IPS-NIHi7 (cell line): ENCODE data around the gene OTOGL.
"Not testable (repeated sequence)": the region's sequence is repeated elsewhere in the genome, so short reads cannot be mapped to it uniquely, and the experiment has no call there.

ENCODE experiments used
- DNase-seq: peaks from one replicate; pipeline ENCODE4 v3.0.0; 2012; ENCODE audit warnings: mixed read lengths; ENCODE audit errors: extremely low spot score

Gene OTOGL

DNA sequence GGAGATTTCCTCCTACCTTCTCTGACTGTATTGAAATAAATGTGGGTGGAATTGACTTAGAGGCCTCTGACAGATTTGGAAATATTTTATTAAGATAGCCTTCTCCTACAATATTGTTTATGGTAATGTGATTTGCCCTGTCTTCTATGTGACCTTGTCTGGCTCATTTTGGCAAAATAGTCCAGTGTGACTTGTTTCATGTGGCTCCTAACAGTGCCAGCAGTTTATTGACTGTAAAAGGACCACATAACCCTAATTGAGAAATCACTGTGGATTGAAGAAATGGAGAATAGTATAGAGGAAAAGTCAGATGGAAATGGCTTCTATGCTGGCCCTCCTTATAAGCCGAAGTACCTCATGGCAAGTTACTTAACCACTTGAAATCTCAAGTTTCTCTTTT, 173.8 kb downstream of the OTOGL start:
- DNase-seq, result no peak

DNA sequence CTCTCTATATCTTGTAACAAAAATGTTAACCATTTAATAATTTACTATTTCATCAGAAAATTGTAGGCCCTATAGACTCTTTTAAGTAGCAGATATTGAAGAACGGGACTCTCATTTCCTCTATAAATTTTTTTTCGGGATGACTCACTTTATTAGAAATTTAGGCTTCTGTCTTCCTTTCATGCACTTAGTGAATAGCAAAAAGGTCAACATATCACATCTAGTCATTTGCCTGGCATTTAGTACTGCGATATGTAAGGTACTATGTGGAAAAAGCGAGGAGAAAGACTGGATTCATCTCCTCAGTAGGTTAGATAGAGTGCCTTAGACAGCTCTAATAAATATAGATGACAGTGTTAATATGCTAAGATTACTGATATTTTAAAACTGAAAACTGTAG, 178.4 kb downstream of the OTOGL start:
- no peak for DNase-seq

DNA sequence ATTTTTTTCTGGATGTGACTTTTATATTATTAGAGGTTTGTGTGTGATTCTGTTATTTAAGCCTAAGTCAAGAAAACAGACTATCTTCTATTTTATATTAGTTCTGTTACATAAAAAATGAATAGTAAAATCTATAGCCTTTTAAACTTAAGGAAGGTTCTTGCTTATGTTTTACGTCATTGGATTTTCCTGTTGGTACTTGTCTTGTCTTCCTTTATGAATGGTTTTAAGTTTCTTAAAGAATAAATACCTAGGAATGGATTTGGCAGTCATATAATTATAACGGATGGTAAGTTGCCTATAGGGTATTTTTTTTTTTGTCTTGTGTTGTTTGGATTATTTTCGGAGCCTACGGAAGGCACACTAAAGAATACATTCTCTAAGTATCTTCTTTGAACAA, 182.9 kb downstream of the OTOGL start:
- no peak for DNase-seq

DNA sequence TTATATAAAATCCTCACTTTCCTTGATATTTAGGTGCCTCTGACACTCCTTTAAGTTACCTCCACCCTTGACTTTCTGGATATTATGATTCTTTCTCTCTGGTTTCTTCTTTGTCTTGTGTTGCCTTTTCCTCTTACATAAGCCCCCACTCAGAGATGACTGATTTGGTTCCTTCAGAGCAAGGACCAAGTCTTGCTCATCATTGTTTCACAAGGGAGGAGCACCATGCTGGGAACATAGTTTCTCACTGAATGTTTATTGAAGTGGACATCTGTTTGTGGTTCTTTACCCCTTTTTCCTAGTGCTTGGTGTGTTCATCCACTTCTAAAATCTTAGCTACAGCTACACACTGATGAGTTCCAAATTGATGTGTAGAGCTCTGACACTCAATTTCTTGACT, 183.4 kb downstream of the OTOGL start:
- no peak for DNase-seq

DNA sequence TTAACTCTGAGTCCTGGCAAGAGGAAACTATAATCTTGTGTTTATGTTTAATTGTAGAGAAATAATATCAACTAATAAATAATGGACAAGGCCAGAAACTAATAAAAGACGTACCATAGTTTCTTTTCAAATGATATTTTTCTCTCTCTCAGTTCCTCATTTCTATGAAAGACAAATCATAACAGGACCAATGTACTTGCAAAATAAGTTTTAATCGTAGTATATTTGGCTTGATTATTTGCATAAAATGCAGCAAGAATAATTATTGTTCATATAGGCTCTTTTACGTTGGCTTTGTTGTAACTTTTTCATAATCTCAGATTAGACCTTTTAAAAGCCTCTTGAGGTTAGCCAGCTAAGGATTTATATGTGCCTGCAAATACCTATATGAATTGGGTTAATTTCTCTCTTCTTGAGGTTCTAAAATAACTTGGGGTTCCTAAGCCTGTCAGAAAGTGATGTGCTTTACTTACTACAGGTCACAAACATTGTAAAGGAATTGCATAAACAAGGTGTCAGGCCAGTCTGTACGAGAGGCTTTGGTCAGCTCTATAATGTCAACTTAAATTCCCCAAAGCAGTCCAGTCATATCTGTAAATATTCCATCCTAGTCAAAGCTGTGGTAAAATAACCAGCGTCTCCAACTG, 191.9 kb downstream of the OTOGL start:
- no peak for DNase-seq

DNA sequence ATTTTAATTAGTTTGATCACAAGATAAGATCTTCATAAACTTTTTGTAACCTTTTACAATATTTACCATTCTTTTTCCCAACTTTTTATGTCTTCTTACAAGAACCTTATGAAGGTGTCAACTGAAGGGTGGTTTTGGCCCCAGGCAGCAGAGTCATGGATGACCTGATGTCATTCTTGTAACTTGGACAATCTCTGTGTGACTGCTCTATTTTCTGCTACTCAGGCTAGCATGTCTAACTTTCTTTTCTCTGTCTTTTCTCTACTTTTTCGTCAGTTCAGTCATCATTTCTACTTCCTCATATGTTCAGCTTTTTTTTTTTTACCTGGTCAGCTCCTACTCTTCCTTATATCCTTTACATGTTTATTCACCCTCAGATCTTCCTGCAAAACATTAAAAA, 194.0 kb downstream of the OTOGL start:
- DNase-seq, result no peak

DNA sequence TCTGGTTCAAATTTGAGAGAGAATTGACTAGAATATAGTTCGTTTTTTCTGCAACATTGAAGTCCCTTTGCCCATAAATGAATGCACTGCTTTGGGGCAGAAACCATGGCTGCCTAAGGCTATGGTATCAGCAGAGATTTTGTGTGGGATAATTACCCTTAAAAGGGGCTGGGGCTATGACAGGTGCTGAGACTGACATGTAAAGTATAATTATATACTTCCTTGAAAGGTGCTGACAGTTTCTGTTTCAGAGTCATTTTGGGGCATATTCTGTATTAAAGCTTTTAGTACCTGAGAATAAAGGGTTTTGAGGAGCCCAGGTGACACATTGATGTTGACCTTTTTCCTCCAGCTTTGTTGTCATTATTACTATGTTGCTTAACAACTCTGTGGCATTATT, 194.4 kb downstream of the OTOGL start:
- DNase-seq, result no peak

DNA sequence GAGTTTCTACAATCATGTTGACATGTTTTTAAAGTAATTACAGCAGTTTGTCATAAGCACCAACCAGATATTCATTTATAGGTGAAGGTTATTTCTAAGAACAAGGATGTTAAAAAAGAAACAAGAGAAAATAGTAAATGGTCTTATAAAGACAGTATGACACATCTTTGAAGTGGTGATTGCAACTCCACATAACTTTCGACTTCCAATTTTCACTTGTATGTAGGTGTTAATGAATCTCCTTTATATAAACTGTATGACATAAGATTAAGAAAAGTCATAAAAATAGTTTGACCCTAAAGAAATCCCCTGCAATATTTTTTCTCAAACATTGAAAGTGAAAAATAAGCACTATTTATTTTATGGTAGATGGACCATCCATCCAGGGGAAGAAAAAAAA, 199.9 kb downstream of the OTOGL start:
- no peak for DNase-seq

DNA sequence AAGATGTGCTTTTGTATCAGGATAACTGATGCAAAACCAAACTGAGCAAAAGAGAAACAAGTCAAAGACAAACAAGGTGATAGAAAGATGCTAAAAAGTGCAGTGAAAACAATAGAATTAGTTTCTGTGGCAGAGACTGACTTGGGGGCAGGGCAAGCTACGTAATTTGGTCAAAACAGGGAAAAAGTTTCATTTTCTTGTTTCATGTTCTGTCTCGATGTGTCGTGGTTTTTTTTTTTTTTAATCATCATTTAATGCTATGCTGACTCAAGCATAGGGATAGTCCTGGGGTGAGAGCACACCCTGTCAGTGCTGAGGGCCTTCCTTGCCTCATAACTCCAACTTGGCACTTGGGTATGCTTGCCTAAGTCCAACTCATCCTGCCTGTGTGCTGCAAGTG, 200.6 kb downstream of the OTOGL start:
- DNase-seq, result no peak

DNA sequence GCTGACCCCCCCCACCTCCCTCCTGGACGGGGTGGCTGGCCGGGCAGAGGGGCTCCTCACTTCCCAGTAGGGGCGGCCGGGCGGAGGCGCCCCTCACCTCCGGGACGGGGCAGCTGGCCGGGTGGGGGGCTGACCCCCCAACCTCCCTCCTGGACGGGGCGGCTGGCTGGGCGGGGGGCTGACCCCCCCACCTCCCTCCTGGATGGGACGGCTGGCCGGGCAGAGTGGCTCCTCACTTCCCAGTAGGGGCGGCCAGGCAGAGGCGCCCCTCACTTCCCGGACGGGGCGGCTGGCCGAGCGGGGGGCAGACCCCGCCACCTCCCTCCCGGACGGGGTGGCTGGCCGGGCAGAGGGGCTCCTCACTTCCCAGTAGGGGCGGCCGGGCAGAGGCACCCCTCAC, 208.1 kb downstream of the OTOGL start:
- DNase-seq, result not testable (repeated sequence)

DNA sequence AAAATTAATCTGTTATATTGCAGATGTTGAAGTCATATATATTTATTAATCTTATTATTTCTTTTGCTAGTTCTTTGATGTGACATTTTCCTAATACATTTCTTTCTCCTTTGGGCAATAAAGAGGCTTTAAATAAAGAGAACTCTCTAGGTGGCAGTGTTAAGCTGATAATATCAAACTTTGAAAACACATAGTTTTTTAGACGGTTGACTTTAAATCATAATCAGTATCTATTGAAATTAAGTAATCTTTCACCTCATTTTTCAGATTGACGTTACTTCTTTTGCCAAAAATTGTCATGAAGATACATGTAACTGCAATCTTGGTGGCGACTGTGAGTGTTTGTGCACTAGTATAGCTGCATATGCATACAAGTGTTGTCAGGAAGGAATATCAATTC, 213.9 kb downstream of the OTOGL start:
- no peak for DNase-seq

DNA sequence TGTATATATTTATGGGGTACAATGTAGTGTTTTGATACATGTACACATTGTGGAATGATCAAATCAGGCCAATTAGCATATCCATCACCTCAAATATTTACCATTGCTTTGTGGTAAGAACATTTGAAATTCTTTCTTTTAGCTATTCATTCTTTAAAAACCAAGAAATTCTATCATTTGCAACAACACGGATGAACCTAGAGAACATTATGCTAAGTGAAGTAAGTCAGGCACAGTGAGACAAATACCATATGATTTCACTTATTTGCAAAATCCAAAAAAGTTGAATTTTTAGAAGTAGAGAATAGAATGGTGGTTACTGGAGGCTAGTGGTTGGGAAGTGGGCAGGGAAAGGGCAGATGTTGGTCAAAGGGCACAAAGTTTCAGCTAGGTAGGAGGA, 215.4 kb downstream of the OTOGL start:
- no peak for DNase-seq

DNA sequence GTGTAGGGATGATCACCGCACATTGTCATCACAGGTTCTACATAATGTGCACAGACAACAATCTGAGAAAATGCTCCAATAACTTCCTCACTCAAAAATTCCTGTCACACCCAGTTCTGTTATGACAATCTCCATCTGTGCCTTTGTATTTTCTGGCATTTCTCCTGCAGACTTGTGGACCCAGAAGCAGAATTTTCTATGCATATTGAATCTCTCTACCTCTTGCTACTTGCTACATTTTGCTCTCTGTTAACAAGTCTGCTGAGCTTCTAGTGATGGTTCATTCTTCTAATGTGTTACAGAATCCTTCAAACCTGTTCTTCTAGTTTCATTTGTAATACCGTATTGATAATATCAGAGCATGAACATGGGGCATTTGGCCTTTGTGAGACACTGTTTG, 216.9 kb downstream of the OTOGL start:
- DNase-seq, result no peak

DNA sequence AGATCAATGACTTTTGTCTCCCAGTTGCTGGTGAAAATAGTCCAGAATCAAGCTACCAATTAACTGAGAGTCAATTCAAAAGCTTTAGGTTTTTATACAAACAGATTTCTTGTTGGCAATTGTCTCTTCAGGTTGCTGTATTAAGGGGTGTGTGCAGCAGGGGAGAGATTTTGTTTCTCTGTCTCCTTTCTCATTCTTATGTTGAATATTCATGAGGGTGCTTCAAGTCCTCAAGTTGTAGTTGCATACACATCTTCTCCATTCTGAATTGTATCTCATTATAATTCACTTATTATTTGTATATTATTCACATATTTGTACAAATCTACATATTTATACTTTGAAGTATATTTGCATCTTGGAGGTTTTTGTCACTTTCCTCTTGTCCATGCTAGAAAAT, 218.0 kb downstream of the OTOGL start:
- no peak for DNase-seq

DNA sequence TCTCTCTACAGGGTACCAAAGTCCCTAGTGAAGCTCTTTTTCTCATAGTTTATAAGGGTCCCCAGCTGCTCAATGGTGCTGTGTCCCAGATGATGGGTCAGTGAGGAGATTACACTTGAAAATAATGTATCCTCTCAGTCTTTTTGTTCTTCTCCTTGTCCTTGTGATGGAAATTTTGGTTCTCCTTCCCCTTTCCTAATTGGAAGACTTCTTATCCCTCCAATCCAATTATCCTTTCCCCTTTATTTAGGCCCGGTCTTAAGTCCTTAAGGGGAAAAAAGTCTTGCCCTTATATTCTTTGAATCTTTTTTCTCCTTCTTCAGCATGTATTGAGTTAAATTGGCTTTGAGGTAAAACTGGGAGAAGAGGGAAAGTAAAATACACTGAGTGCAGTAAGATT, 218.6 kb downstream of the OTOGL start:
- DNase-seq, result no peak

DNA sequence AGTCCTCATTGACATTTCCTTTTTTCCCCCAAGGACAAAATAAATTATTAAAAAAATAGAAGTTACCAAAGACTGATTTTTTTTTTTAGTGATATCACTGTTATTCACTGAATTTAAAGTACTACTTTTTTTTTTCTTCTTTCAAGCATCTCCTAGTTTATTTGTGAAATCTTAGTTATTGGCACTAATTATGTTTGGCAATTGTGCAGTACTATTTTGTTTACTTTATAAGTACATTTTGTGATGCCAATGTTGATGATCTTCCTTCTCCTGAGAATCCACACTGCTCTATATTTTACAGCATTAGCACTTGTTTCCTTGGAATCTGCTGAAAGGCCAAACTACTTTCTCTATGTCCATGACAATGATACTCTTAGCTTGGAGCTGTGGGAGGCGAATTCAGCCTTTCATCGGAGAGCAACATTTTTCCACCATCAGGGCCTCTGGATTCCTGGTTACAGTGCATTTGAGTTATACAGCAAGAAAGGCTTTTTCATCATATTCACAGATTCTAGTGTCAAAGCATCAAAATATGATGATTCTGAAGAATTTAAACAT, 220.9 kb downstream of the OTOGL start:
- peak; percentile 33 for DNase-seq

DNA sequence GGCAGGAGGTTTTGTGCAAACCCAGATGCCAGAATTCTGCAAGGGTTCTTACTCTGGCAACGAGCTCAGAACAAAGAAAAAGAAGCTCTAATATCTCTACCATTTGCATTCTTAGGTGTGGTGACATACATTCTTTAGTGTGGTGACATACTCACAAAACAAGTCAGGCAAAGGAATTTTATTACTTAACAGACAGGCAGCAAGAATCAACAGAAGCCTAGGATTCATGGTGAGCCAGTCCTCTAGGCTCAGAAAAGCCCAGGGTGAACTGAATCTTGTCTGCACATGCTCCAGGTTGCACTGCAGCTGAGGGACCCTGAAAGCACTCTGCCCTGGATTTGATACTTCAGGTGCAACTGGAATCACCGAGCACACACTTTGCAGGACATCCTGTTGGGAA, 222.3 kb downstream of the OTOGL start:
- DNase-seq, result no peak

DNA sequence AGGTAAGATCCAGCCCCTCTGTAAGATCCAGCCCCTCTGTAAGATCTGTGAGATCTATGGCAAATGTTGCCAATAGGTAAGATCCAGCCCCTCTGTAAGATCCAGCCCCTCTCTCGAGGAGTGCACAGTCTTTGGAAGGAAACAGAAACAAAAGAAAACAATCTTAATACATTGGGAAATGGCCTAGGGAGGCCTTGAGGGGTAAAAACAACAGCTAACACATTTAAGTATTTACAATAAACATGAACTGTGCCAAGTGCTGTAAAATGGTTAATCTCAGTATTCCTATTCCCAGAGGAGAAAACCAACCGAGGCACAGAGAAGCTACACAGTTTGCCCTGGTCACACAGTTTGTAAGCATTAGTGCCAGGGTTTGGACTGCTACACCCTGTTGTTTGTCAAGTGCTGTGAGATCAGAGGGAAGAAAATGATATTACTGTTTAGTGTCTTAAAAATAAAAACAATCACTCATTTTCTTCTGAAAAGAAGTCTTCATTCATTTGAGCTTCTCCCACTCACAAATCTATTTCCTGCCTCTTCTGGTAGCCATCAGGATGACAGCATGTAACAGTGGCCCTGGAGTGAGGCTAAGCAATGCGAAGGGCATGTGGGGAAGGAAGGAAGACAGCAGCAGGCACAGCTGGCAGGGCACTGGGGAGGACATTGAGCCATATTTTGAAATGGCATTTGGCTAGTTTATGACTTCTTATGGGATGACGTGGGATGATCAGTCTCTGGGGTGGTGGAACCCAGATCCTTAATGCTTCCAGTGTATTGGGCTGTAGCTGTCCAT, 226.0 kb downstream of the OTOGL start:
- peak; percentile 18 for DNase-seq

DNA sequence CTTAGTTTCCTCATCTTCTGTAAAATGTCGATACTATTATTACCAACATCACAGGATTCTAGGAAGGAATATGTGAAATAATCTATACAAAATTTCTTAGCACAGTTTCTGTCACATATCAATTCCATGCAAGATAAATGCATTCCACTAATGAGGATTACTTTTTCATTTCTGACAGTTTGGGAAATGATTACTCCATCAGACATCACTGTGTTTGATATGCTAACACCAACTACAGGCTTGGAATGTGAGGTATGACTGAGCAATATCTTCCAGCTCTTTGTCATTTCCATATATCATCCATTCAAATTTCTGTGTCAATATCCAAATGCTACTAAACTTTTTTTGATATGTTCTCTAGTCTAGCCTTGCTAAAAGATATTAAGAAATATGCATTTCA, 233.5 kb downstream of the OTOGL start:
- no peak for DNase-seq

DNA sequence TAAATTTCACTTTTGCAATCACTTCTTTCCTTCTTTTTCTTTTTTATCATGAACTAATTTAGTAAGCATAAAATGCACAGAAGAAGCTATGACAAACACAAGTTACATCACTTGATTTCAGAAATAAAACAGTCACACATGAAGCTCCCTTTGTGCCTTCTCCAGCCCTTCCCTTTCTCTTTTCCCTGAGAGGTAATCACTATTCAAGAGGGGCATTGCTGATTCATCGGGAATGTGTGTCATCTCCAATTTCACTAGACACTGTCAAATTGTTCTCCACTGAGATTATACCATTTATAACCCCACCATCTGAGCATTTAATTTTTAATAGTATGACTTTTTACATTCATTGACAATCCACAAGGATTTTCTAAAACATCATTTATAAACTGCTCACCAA, 253.1 kb downstream of the OTOGL start:
- no peak for DNase-seq

DNA sequence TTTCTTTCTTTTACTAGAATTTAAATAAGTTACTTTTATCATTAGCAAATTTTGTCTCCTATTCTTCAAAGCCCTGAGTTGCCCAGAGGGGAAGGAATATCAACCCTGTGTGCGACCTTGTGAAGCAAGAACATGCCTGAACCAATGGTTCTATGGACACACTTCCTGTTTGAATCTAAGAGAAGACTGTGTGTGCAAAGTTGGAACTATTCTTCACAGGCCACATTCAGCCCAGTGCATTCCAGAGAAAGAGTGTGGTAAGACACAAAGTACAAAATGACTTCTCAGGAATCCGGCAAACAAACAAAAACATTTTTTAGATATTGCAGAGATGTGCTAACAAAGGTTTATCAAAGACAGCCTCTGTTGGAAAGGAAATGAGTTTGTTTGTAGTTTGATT, 253.9 kb downstream of the OTOGL start:
- DNase-seq, result no peak

DNA sequence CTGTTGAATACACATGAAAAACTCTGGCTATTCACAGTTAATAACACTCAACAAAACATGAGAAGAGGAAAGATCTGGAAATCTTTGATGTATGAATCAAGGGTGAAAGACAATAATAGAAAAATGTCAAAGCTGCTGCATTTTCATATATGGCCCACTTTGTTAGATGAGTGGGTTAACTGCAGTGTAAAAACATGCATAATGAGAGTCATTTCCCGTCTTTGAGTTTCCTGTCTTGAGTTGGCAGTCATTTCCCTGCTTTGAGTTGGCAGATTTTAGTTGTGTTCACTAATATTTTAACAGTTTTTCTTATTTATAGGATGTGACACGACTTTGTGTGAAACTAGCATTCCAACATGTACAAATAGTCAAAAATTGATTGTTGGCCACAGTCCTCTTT, 256.8 kb downstream of the OTOGL start:
- DNase-seq, result no peak

DNA sequence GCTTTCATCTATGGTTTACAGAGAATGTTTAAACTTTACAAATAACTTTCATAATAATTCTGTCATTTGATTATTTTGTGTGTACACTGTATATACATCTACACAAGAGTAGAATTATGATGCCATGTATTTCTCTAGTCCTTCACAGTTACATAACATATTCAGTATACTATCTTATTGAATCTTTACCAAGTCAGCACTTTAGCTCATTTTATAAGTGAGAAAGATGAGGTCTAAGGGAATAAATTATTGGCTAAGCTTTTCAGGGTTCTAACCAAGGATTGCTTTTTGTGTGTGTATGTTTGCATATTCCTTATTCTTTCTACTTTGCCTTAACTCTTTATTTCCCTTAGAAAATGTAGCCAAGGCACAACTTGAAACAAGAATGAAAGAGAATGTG, 260.4 kb downstream of the OTOGL start:
- no peak for DNase-seq
